Hepatocyte (in vitro differentiated cells): ENCODE results near the gene ARMH3.
A peak's percentile ranks its signal among the peaks of the same experiment; 100 is the strongest.

Experiments
- CTCF ChIP-seq: fragments of 200-600 bp; sonication (generic); IDR thresholded peaks from 2 replicates; pipeline ENCODE4 v1.5.1; 2016; ENCODE audit warnings: antibody characterized with exemption, mild to moderate bottlenecking; ENCODE audit not compliant: poor library complexity
- EZH2 ChIP-seq: fragments of 200-600 bp; sonication (generic); IDR thresholded peaks from 2 replicates; pipeline ENCODE4 v1.6.1; 2016; ENCODE audit warnings: antibody characterized with exemption, mild to moderate bottlenecking, borderline replicate concordance
- EZH2phosphoT487 ChIP-seq: fragments of 200-600 bp; sonication (generic); IDR thresholded peaks from one replicate; pipeline ENCODE4 v1.6.1; 2018; ENCODE audit warnings: antibody characterized with exemption, mild to moderate bottlenecking, low read depth, moderate library complexity; ENCODE audit not compliant: unreplicated experiment, severe bottlenecking

- TF ChIP-seq EZH2phosphoT487 (no peak), CTCF (peak; percentile 88), EZH2 (no peak)
These were observed 16.9 kb upstream of the ARMH3 start for GRCh38 chr10:102072673-102073527.
